RWPE1 (cell line): ENCODE measurements around the gene BRI3BP.

Source experiments
- CTCF ChIA-PET: fragments of 350-600 bp; sonication (Branson Sonifier 250); formaldehyde crosslinking; extraction: SDS; loops from one replicate; lab custom pipeline; 2021; lab: Yijun Ruan, JAX
- POLR2A ChIA-PET: fragments of 400-600 bp; formaldehyde crosslinking; extraction: SDS; loops from one replicate; lab custom pipeline; 2020; ENCODE audit warnings: antibody characterized with exemption; ENCODE audit not compliant: low non-redundant PET; lab: Yijun Ruan, JAX
- DNase-seq: peaks from one replicate; pipeline ENCODE4 v3.0.0; 2012; ENCODE audit warnings: low spot score
- H3K27ac ChIP-seq: fragments of 450-650 bp; 2 replicates; pipeline ENCODE4 v1.5.1; 2017
- TF ChIP-seq, protein P1 (sequence below): fragments of 450-650 bp; conservative IDR thresholded peaks from 2 replicates; pipeline ENCODE4 v1.5.1; 2017; ENCODE audit warnings: low read depth, mild to moderate bottlenecking

BRI3BP gene

DNA sequence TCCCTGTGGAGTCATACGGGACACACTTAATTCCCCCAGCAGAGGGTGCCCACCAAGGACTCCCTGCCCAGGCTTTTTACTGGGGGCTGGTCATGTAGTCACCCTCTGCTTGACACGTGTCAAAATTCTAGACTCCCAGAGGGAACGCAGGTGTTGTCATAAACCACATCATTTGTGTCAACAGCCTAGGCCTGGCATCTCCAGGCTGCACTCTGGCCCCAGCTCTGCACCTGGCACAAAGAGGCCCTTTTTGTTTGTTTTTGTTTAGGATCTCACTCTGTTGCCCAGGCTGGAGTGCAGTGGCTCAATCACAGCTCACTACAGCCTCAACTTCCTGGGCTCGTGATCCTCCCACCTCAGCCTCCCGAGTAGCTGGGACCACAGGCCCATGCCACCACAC, 21.1 kb downstream of the BRI3BP start:
- POLR2A ChIA-PET: no interaction called here

GRCh38 chr12:125015680-125016310, 22.4 kb downstream of the BRI3BP start:
- H3K27ac ChIP-seq: no peak overlapping the region
- ChIA-PET POLR2A (no interaction called here), CTCF (no interaction called here)
- DNase-seq: no peak
- TF ChIP-seq, protein P1, sequence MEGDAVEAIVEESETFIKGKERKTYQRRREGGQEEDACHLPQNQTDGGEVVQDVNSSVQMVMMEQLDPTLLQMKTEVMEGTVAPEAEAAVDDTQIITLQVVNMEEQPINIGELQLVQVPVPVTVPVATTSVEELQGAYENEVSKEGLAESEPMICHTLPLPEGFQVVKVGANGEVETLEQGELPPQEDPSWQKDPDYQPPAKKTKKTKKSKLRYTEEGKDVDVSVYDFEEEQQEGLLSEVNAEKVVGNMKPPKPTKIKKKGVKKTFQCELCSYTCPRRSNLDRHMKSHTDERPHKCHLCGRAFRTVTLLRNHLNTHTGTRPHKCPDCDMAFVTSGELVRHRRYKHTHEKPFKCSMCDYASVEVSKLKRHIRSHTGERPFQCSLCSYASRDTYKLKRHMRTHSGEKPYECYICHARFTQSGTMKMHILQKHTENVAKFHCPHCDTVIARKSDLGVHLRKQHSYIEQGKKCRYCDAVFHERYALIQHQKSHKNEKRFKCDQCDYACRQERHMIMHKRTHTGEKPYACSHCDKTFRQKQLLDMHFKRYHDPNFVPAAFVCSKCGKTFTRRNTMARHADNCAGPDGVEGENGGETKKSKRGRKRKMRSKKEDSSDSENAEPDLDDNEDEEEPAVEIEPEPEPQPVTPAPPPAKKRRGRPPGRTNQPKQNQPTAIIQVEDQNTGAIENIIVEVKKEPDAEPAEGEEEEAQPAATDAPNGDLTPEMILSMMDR: no peak

More for the DNA sequence above, 21.1 kb downstream of the BRI3BP start:
- TF ChIP-seq, protein P1: no peak
- peak overlapping the region; percentile 11; the same call in 1 of the 2 replicates for H3K27ac ChIP-seq
- CTCF ChIA-PET: no interaction called here
- no peak for DNase-seq

GRCh38 chr12:125017801-125018200, 24.4 kb downstream of the BRI3BP start:
- no peak overlapping the region for H3K27ac ChIP-seq
- CTCF ChIA-PET: interaction anchor here (0.6 kb wide), 1 partner anchor 618 kb away, joined by 5 read pairs; no protein-coding TSS in a partner anchor
- no peak for DNase-seq
- TF ChIP-seq, protein P1: no peak
- POLR2A ChIA-PET: no interaction called here

DNA sequence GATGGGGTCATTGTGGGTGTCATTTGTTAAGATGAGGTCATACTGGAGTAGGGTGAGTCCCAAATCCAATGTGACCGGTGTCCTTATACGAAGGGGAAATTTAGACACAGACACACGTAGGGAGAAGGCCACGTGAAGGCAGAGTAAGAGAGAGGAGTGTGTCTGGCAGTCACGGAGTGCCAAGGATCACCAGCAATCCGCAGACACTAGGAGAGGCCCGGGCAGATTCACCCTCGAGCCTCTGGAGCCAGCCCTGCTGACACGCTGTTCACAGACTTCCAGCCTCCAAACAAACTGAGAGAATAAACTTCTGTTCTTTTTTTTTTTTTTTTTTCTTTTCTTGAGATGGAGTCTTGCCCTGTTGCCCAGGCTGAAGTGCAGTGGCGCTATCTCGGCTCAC, 24.9 kb downstream of the BRI3BP start:
- H3K27ac ChIP-seq: no peak overlapping the region
- no peak for DNase-seq
- POLR2A ChIA-PET: no interaction called here
- TF ChIP-seq, protein P1: no peak
- CTCF ChIA-PET: no interaction called here

- CTCF ChIA-PET: interaction anchor here (0.6 kb wide), 1 partner anchor 162 kb away, joined by 3 read pairs; no protein-coding TSS in a partner anchor
- POLR2A ChIA-PET: no interaction called here
- TF ChIP-seq, protein P1: no peak
- no peak for DNase-seq
- H3K27ac ChIP-seq: no peak overlapping the region
Measured at GRCh38 chr12:125021096-125021495, 27.7 kb downstream of the BRI3BP start.

- H3K27ac ChIP-seq: no peak overlapping the region
- ChIA-PET CTCF (interaction anchor here (0.6 kb wide), 1 partner anchor 161 kb away, joined by 3 read pairs; no protein-coding TSS in a partner anchor), POLR2A (no interaction called here)
- TF ChIP-seq, protein P1: no peak
- no peak for DNase-seq
Measured at GRCh38 chr12:125021771-125022170, 28.3 kb downstream of the BRI3BP start.
